Frontal cortex (tissue), 4 donors: Measurements from ENCODE around the gene TSSK6. TPM values are rescaled to one million over a fixed set of nuclear protein-coding genes. Genes with fewer than 3 reads are reported as not detected.

Experiments used
- DNase-seq, 2 donors: peaks; one replicate each; pipeline ENCODE4 v3.0.0; 2012; ENCODE audit warnings: low spot score in 2 of 2
- FAIRE-seq: peaks from 2 replicates; lab custom pipeline; 2012; peaks lifted over from hg19 to GRCh38; lab: Jason Lieb, UNC
- total RNA-seq: library from RNA; depleted of rRNA; stranded (reverse); fragments of >200 nt; gene quantifications from one replicate; pipeline ENCODE4 v1.2.3, GENCODE V29; 2014
- donor health status: control.
- donor health status: control.
- donor health status: control.

The TSSK6 gene
- total RNA-seq, 1 donor from 2014 or later: 2.4 TPM

DNA sequence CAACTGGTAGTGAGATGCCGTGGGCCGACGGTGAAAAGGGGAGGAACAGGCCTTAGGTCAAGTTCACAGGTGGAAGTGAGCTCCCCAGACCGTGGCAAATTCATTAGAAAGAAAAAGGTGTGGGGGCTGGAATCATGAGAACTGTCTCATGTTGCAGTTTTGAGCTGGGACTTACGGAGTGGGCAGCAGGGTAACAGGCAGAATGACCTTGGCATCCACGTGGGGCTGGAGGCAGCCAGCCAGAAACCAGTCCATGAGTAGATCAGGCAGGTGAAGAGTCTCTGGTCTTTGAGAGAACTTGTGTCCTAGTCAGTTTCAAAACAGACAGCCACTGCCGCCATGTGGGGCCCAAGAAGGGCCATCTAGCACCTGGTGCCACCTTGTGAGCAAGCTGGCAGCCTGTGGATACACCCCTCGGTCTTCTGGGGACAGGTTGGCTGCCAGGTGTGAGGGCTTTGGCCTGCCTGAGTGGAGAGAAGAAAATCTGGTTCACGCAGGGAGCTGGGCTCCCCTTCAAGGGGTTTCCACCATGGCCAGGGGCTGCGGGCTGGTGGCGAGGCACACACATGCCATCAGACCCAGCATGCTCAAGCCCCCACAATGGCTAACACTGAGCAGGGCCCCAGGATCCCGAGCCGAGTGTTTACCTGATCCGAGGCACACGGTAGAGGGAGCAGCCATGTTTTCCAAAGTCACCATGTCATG lies 23.9 kb downstream of the TSSK6 start:
- no peak for FAIRE-seq
- no peak for DNase-seq

DNA sequence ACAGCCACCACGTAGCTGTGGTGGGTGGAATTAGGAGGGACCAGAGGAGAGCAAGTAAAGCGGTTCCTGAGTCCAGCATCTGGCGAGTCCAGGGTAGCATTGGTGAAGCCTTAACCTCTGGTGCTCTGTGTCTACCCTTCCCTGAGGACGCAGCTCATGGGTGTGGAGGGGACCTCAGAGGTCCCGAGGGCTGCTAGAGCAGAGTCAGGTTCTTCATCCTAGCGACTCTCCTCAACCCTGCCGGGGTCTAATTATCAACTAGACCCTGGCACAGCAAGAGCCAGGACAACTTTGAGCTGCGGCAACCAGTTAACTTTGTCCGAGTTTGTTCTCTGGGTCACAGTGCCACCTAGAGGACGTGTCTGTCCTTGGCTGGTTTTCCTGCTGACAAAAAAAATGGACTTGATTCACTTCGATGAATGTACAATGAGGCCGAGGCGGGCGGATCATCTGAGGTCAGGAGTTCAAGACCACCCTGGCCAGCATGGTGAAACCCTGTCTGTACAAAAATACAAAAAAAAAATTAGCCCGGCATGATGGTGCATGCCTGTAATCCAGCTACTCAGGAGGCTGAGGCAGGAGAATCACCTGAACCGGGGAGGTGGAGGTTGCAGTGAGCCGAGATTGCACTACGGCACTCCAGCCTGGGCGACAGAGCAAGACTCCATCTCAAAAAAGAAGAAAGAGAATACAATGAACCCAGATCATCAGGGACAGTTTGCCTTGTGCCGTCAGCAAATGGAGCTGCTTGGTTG lies 25.0 kb downstream of the TSSK6 start:
- FAIRE-seq (peak; percentile 17), DNase-seq (peak; percentile 80 to 91)

DNA sequence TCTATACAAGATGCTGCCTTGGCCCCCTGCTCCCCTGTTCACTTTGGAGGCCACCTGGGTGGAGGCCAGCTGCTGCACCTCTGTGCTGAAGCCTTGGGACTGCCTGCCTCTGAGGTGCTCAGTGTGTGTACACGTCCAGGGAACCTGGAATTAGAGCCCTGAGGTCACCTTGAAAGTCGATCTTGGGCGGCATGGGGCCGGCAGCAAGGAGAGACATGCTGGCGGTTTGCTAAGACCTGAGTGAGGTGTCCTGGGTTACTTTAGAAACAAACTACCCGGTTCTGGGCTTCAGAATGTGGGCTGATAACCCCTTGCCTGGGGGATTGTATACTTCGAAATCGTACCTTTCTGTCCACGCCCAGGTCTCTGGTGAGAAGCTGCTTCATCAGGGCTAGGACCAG lies 25.5 kb downstream of the TSSK6 start:
- FAIRE-seq: no peak
- no peak for DNase-seq

DNA sequence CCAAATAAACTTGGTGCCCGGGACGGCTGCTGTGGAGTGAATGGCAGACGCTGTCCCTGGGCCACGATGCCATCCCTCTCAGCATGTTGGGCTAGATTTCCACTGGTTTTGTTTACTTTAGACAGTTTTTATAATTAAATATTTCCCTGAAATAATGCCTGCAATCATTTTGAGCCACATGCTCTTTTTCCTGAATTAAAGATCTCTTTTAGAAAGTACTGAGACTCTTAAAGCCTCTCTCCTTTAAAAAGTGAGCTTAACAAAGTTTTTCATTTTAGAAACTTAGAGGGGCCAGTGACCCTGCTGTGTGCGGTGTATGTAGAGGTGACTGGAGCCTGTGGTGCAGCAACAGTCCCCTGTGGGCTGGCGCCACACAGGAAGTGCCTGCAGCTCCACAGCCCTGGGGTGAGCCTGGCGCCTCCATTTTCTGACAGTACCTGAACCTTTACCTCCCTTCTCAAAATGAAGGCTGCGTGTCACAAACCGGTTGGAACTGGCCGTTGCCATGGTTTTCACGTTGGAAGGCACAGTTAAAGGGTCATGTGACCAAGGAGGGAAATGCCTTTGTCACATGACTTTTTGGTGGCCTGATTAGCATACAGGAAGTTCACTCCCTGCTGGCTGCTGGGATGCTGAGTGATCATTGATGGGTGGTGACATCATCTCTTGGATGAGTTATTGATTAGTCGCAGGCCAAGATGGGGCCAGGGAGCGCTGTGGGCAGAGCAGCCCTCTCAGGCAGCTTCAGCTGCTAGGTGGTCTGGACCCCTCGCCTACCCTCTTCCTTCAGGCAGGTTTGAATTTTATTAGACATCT lies 26.3 kb downstream of the TSSK6 start:
- FAIRE-seq (no peak), DNase-seq (peak in 1 of 2 donors; percentile 75)

DNA sequence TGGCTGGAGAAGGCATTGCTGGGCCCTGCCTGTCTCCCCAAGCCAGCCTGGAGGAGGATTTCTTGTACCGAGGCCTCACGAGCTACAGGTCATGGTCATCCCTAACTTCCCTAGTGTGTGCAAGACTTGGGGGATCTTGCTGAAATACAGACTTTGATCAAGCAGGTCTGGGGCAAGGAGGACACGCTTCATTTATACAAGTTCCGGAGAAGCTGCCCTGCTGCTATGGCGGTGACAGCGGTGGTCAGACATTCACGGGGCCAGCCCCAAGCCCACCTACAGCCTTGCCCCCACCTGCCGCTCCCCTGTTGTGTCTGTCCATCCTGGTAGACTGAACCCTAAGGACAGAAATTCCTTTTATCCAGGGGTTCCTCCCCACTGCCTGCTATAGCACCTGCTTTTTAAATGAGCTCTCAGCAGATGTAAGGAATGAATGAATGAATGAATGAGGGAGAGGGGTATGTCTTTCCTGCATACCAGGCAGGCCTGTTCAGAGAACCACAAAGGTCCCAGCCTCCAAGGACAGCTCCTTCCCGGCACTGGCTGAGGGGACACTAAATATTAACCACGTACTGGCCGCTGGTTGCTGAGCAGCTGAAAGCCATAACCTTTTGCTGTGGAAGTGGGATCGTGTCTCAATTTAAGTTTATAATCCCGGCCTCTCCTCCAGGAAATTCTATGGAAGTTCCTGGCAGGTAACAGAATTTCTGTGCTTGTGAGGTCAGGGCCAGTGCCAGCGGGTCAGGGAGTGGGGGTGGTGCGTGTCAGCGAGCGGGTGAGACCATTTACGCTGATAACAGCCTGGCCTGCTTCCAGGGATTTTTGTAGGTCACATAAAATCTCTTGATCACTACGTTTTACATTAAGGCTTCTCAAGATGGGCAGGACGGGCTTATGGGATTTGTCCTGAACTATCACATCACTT lies 27.1 kb downstream of the TSSK6 start:
- no peak for FAIRE-seq
- no peak for DNase-seq

DNA sequence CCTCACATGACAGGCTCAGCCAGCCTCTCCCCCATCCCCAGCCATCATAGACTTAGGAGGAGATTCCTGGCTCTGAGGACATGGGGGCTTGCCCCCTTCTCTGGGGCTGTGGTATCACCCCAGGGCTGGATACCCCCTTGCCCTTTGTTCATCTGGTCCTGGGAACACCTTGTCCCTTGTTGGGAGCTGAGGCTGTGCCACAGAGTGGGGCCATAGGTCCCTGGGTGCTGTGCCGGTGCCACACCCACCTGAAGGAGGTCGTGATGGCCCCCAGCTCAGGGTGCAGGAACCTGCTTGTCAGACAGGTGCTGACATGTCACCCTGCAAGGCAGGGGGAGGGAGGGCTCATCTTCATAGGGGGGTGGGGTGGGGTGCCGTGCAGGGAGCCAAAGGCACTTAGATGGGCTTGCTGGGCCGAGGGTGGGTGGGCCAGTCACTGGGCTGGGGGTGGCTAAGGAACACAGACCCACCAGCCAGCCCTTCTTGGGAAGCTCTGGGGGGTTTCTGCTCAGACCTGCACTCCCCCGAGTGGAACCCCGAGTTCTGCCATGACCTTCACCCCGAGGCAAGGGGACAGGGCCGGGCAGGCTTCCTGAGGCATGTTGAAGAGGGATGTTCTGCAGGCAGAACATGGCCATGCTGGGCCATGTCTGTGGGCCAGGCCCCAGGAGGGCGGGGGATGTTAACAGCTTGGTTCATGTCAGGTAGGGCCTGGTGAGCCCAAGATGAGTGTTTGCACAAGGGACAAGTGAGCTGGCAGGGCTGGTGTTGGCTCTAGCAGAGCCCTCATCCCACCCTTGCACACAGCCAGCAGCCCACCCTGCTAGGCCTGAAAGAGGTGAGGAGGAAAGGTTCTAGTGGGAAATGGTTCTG lies 28.0 kb downstream of the TSSK6 start:
- FAIRE-seq: no peak
- no peak for DNase-seq

DNA sequence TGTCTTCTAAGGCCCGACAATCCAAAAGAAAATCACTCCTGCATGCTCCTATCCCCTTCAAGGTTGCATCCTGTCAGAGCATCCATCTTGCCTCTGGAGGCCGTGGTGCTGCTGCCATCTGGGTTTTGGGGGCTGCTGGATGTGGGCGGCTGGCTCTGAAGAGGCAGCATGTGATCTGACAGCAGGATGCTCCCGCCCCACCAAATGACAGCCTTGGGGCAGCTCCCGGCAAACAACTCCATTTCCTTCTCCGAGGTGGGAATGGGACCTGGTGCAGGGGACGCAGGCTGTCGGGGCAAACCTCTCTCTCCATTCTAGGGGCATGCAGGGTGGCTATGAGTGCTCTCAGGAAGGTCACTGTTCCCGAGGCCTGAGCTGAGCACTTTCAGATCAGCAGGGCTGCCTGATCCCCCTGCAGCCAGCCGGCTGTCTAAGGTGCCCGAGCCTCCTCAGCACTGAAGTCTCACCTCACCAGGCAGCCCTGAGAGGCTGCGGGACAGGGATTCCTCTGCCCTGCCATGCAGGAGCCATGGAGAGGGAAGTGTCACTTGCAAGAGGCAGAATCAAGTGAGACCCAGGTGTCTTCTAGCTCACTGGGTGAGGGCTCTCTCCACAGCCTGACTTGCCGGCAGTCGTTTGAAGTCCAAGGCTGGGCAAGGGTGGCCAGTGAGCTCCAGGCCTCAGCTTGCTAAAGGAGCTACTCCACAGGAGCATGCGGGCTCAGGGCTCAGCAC lies 28.8 kb downstream of the TSSK6 start:
- DNase-seq (no peak), FAIRE-seq (no peak)

DNA sequence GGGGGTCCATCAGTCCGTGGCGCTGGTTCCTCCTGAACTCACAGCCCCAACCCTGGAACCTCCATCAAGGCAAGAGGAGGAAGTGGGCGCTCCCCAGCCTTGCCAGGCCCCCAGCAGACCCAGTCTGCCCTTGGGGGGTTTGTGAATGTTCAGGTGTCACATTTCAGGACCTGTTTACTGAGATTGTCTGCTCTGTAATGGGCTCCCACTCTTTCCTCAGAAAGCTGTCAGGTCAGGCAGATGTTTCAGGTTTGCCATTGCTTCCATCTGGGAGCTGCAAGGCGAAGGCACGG lies 29.4 kb downstream of the TSSK6 start:
- FAIRE-seq (no peak), DNase-seq (no peak)

DNA sequence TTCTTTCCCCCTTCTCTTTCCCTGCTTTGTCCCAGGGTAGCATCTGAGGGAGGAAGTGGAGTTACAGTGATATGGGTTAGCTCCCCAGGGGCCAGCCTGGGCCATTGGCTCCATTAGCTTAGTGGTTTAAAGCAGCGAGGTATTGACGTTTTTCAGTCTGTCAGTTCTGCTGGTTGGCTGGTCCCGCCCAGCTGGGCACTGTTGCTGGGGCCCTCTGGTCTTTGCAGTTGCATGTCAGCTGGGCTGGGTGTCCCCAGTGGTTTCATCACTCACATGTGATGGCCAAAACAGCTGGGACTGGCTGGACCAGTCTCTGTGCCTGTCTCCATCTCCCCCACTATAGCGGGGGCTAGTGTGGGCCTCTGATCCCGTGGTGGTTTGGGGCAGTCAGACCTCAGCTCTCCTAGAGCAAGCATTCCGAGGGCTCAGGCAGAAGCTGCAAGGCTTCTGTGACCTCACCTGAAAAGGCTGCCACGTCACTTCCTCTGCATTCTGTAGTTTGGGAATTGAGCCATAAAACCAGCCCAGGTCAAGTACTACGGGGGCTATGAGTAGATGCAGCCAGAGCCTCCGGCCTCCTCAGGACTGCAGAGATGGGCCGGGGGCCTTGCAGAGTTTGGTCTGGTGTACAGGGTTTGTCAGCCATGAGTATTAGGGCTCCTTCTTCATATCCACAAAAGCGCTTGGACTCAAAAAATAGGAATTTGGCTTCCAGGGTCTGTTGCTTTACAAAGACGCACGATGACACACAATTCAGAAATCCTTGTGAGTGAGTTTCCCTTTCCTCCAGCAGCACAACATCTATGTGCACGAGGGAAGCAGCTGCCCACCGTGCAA lies 30.0 kb downstream of the TSSK6 start:
- FAIRE-seq (no peak), DNase-seq (no peak)

DNA sequence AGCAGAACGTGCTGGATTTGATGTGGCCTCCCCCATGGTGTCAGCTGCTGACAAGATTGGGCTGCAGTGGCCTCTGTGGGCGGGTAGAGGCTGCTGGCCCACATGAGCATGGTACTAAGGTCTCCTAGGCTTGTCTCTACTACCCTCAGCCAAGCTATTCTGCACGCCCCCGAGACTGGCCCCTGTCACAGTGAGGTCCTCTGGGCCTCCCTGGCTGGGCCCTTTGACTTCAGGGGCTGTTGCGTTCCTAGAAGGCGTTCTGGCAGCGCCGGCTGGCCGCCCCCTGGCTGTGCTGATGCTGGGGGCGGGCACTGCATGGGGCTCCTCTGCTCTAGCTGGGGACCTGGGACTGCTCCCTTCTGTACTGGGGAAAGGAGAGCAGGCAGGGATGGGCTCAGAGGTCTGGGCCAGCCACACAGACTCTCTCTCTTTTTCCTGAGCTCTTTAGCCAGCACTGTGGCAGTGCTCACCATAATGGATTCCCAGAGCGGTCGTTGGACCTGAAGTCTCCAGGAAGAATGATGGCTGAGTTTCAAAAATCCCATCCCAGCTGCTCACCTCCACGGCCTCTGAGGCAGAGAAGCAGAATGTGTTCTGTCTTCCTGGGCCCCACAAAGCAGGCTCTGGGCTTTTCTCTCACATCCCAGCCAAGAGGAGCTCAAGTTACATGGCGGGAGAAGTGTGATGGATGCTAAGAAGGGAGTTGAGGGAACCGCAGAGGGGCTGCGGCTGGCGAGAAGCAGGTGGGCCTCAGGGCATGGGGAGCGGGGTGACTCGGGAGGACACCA lies 32.3 kb downstream of the TSSK6 start:
- DNase-seq (no peak), FAIRE-seq (no peak)

DNA sequence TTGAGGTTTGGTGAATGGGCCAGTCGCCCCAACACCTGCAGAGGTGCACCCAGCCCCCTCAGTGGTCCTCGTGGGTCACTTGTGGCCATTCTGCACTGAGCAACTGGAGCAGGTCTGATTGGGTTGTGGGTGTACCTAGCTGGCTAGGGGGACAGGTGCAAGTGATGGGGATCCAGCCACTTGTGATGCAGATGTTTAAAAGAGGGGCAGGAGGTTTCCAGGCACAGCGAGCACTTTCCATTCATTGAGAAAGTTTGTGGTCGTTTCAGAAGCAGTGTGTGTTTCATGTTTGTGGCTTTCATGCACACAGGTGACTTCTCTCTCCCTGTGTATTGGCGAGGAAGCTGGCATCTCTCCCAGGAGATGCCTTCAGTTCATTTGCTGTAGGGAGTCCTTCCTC lies 34.7 kb downstream of the TSSK6 start:
- DNase-seq (no peak), FAIRE-seq (no peak)

DNA sequence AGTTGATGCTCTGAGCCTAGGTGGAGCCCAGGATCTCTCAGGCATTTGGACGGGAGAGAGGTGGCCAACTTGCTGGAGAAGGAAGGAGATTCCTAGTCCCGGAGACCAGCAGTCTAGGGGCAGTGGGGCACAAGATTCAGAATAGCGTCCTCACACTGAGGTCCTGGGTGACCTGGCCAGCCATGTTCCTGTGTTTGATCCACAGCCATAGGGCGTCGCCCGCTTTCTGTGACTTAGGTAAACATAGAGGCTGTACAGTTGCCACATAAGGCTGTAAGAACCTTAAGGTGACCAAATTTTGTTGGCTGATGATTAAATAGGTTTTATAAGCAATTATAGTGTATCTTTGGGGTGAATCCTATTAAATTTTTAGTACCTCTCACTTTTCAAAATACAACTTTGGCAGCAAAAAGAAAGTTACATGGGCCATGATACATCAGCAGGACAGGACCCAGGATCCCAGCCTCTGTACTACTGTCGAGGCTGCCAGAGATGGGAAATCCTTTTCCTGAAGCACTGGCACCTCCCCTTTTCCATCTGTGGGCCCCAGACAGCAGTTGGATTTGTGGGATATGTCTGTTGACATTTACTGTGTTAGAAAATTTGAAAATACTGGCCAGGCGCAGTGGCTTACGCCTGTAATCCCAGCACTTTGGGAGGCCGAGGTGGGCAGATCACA lies 37.5 kb downstream of the TSSK6 start:
- DNase-seq (no peak), FAIRE-seq (no peak)

DNA sequence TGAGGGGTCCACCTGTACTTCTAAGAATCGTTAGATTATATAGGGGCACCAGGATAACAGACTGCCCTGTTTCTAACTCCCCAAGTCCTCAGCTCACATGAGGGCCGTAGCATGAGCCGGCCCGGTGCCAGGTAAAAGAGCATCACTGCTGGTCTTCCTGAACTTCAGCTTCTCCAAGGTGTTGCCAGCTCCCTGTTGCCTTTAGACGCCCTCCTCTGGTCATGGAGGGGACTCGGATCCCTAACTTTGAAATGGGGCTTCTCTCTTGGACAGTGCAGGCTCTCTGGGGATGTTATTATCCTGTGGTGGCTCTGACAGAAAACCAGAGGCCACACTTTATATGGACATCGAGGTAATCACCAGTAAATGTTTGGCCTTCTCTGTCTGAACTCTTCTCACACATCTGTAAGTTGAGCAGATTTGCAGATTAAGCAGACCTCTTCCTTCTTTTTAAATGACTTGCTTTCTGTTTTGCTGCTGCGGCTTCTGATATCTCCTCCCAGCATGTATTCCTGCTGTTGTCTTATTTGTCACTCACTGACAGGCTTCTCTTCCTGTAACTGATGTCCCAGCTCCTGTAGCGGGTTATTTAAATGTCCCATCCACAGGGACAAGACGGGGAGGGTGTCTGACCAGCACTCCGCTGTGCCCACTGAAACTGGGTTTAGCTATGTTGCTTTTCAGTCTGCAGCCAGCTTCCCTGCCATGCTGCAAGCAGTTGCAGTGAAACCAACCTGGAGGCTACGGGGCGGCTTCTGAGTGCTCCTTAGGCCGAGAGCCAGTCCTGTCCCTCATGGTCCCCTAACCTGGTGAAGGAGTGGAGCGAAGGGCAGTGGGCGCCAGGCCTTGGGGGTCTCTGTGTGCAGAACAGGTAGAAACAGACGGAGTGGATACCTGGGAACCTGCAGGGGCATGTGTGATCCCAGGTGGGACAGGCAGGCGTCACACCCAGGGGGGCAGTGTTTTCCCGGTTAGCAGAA lies 39.2 kb downstream of the TSSK6 start:
- no peak for FAIRE-seq
- no peak for DNase-seq

DNA sequence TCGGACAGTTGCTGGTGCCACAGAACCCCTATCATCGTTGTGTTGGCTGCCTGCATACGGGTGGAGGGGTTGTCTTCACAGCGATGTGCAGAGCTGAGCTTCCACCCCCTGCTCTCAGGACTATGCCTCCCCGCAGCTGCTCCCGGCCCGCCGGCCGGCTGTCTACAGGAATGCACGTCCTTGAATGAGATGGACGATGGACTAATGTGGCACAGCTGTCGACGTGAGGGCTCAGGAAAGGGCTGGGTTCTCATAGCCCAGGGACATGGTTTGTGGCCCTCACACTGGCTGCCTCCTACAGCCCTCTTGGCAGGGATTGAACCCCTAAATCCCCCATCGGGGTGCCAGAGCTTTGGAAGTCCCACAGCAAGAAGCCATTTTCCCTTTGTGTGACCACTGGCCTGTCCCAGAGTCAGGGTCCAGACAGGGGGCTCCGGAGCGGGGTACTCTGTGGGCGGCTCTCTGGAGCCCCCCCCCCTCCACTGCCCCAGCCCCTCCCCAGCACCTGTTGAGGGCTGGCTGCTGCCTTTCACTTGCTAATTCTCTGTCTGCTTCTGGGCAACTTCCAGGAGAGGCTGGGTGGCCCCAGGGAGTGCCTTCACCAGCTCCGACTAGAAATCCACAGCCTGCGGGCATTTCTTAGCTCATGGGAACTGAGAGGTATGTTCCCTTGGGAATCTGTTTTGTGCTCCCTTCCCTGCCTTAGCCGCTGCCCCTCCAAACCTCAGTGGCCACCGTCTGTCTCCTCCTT lies 40.2 kb downstream of the TSSK6 start:
- FAIRE-seq: no peak
- no peak for DNase-seq
